GM23338 (cell line): ENCODE results near the gene CPLANE2.

Experiments used
- CTCF ChIP-seq, 2 experiments: fragments of 200-600 bp in 1 of 2; sonication (generic) in 1 of 2; conservative IDR thresholded peaks; 2 replicates each; pipeline versions ENCODE4 v1.5.1 to v1.6.1; 2016 to 2017; ENCODE audit warnings: antibody characterized with exemption in 2 of 2, low read depth in 2 of 2, mild to moderate bottlenecking in 2 of 2, moderate library complexity in 1 of 2
- EZH2 ChIP-seq: fragments of 200-600 bp; sonication (generic); IDR thresholded peaks from one replicate; pipeline ENCODE4 v1.8.0; 2017; ENCODE audit warnings: antibody characterized with exemption, mild to moderate bottlenecking, low read depth; ENCODE audit not compliant: unreplicated experiment
- EZH2phosphoT487 ChIP-seq: fragments of 200-600 bp; sonication (generic); IDR thresholded peaks from one replicate; pipeline ENCODE4 v1.8.1; 2018; ENCODE audit warnings: antibody characterized with exemption; ENCODE audit not compliant: unreplicated experiment
- JUNB ChIP-seq: IDR thresholded peaks from one replicate; pipeline ENCODE4 v1.6.1; 2016; ENCODE audit warnings: antibody characterized with exemption; ENCODE audit not compliant: unreplicated experiment
- NANOG ChIP-seq: IDR thresholded peaks from 2 replicates; pipeline ENCODE4 v1.6.1; 2016; ENCODE audit warnings: antibody characterized with exemption, borderline replicate concordance
- POLR2AphosphoS5 ChIP-seq: IDR thresholded peaks from 2 replicates; pipeline ENCODE4 v1.6.1; 2016; ENCODE audit warnings: antibody characterized with exemption, low read depth
- REST ChIP-seq: IDR thresholded peaks from one replicate; pipeline ENCODE4 v1.6.1; 2018; ENCODE audit warnings: antibody characterized with exemption; ENCODE audit not compliant: unreplicated experiment
- STAT1 ChIP-seq: IDR thresholded peaks from one replicate; pipeline ENCODE4 v1.6.1; 2016; ENCODE audit warnings: antibody characterized with exemption; ENCODE audit not compliant: unreplicated experiment
- ZNF331 ChIP-seq: fragments of 250-450 bp; sonication (Bioruptor Pico); IDR thresholded peaks from 2 replicates; pipeline ENCODE4 v1.5.0; 2020; ENCODE audit warnings: low read depth, mild to moderate bottlenecking, moderate library complexity

- no peak for TF ChIP-seq CTCF (conservative IDR thresholded peaks at IDR 0.05; ENCODE audit: low read depth in 2 of 2)
- TF ChIP-seq POLR2AphosphoS5 = no peak
- no peak for TF ChIP-seq EZH2phosphoT487
- no peak for TF ChIP-seq JUNB
- TF ChIP-seq REST = no peak
- TF ChIP-seq EZH2 = no peak
- no peak for TF ChIP-seq ZNF331 (CRISPR knock-in tag)
- no peak for TF ChIP-seq STAT1
- no peak for TF ChIP-seq NANOG
These were observed 28.6 kb downstream of the CPLANE2 start for GRCh38 chr1:16208270-16208987.
